Hematopoietic multipotent progenitor cell (in vitro differentiated cells): Measurements from ENCODE around the gene CRP. TPM values are rescaled to one million over a fixed set of nuclear protein-coding genes. Genes with fewer than 3 reads are reported as not detected.
"Not testable (repeated sequence)": the region's sequence is repeated elsewhere in the genome, so short reads cannot be mapped to it uniquely, and the experiment has no call there.

Experiments
- DNase-seq, 3 donors: peaks; one replicate each; pipeline ENCODE4 v3.0.0-alpha.2; 2011 to 2015; ENCODE audit warnings: low read depth in 2 of 3, low spot score in 2 of 3
- total RNA-seq: library from RNA; depleted of rRNA; stranded (reverse); fragments of >200 nt; gene quantifications from one replicate; pipeline ENCODE4 v1.2.3, GENCODE V29; 2012

Gene CRP
- not detected for total RNA-seq

DNA sequence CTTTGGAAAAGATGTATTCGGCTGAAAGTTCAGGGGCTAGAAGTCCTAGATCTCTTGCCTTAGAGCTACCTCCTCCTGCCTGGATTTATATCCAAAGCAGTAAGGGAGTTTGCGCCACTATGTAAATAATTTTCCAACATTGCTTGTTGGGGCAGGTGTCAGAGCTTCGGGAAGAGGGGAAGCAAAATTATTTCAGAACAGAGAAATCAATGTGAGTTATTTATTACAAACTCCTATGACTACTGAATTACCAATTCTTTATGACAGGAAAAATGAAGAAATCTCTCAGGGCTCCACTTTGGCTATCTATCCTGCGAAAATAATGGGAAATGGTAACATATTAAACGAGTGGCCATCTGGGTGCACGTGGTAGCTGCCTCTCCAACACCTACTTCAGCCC lies at the start of gene CRP:
Gene CRP, minus strand, starts transcription at position 61 of the 400 bp plus-strand sequence. CDS start 104 bp downstream, outside the sequence.
- no peak for DNase-seq

DNA sequence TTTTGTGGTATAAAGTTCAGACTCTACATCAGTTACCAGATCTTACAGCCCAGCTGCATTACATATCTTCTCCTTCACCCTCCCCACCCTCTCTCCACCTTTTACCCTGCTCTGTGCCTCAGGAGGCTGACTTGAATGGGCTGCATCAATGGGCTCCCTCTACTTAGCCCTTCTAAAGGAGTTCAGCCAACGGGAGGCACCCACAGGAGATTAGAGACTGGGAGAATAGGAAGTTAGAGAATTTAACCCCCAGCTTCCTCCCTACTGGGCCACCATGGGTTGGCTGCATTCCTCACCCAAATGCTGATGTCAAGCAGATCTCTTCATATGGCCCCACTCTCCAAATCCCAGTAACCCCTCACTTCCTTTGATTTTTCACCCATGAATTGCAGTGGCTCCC lies 49.3 kb upstream of the CRP start:
- no peak for DNase-seq

GRCh38 chr1:159756397-159756796 lies 42.0 kb upstream of the CRP start:
- peak in 1 of 3 donors; percentile 39 for DNase-seq

- peak in 1 of 3 donors; percentile 37 for DNase-seq
These were observed 41.1 kb upstream of the CRP start for GRCh38 chr1:159755451-159756007.

GRCh38 chr1:159753386-159753785 lies 39.0 kb upstream of the CRP start:
- DNase-seq, result no peak

- DNase-seq, result no peak
These were observed 37.8 kb upstream of the CRP start for GRCh38 chr1:159752135-159752580.

- no peak for DNase-seq
These were observed 36.6 kb upstream of the CRP start for GRCh38 chr1:159751031-159751430.

GRCh38 chr1:159750621-159751020 lies 36.2 kb upstream of the CRP start:
- DNase-seq, result no peak

DNA sequence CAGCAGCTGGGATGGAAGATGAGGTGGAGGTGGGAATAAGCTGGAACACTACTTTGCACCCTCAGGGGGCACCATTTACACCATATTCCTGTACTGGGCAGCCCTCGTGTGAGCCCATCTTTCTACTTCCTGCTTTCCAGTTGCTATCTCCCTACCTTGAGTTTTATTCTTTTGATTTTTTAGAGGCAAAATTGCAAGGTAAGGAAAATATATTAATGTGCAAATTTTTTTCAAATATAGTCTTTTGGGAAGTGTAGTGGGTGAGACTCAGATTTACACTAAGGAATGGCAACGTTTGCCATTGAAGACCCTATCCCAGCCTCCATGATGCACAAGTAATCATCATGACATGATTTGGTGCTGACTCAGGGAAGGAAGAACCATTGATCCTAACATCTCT lies 35.2 kb upstream of the CRP start:
- no peak for DNase-seq

- DNase-seq, result no peak
These were observed 34.0 kb upstream of the CRP start for GRCh38 chr1:159748370-159748769.

DNA sequence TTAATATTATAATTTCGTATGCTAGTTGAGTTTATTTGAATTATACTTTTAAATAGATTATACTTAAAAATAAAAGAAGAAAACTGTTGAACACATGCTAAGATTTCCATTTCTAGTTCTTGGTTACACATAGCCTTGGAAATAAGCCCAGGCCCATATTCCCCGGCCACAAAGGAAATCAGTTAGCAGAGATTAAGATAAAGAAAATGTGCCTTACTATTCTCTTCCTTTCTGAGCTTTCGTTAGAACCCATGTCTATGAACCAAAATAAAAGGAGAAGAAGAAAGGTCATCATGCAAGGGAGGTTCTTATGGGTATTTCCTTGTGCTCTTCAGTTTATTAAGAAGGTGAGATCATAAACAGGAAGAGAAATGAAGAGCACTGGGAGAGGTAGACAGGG lies 32.3 kb upstream of the CRP start:
- DNase-seq, result peak in 2 of 3 donors; percentile 47 to 90

GRCh38 chr1:159743651-159744410 lies 29.4 kb upstream of the CRP start:
- DNase-seq, result peak in 2 of 3 donors; percentile 43 to 67

GRCh38 chr1:159737238-159737916 lies 23.0 kb upstream of the CRP start:
- peak in 1 of 3 donors; percentile 37 for DNase-seq

GRCh38 chr1:159723188-159723587 lies 8.8 kb upstream of the CRP start:
- not testable (repeated sequence) for DNase-seq

- DNase-seq, result no peak
These were observed 5.6 kb upstream of the CRP start for GRCh38 chr1:159719990-159720389.

GRCh38 chr1:159715855-159716254 lies 1.5 kb upstream of the CRP start:
- no peak for DNase-seq

- no peak for DNase-seq
These were observed 2.3 kb downstream of the CRP start for GRCh38 chr1:159712080-159712479.

- DNase-seq, result peak in 1 of 3 donors; percentile 49
These were observed 6.7 kb downstream of the CRP start for GRCh38 chr1:159707472-159708260.

- DNase-seq, result no peak
These were observed 8.5 kb downstream of the CRP start for GRCh38 chr1:159705904-159706256.

- no peak for DNase-seq
These were observed 9.0 kb downstream of the CRP start for GRCh38 chr1:159705251-159705903.
